PFSK-1 (cell line): ENCODE data around the gene UFM1.

Source experiments
- POLR2AphosphoS5 ChIP-seq: IDR thresholded peaks from 2 replicates; pipeline ENCODE4 v1.6.1; 2012; ENCODE audit warnings: low read depth, mild to moderate bottlenecking, control low read depth, low read length, moderate library complexity
- REST ChIP-seq, 2 experiments: IDR thresholded peaks; 2 replicates each; pipeline versions ENCODE4 v1.6.1 to v1.8.0; 2011 to 2012; ENCODE audit warnings: low read depth in 2 of 2, low read length in 2 of 2, control low read depth in 1 of 2, inconsistent platforms in 1 of 2, mild to moderate bottlenecking in 1 of 2, moderate library complexity in 1 of 2; ENCODE audit not compliant: insufficient read depth in 1 of 2
- SIN3A ChIP-seq: IDR thresholded peaks from 2 replicates; pipeline ENCODE4 v1.6.1; 2012; ENCODE audit warnings: mild to moderate bottlenecking, low read length, moderate library complexity, borderline replicate concordance; ENCODE audit not compliant: insufficient read depth

GRCh38 chr13:38303816-38304320, 45.8 kb upstream of the UFM1 start:
- TF ChIP-seq POLR2AphosphoS5: no peak
- no peak for TF ChIP-seq REST (IDR thresholded peaks at IDR 0.05; ENCODE audit: insufficient read depth in 1 of 2, low read depth in 2 of 2, low read length in 2 of 2)
- TF ChIP-seq SIN3A: no peak
